Measurements from ENCODE around the gene PRDM15.

The PRDM15 gene

DNA sequence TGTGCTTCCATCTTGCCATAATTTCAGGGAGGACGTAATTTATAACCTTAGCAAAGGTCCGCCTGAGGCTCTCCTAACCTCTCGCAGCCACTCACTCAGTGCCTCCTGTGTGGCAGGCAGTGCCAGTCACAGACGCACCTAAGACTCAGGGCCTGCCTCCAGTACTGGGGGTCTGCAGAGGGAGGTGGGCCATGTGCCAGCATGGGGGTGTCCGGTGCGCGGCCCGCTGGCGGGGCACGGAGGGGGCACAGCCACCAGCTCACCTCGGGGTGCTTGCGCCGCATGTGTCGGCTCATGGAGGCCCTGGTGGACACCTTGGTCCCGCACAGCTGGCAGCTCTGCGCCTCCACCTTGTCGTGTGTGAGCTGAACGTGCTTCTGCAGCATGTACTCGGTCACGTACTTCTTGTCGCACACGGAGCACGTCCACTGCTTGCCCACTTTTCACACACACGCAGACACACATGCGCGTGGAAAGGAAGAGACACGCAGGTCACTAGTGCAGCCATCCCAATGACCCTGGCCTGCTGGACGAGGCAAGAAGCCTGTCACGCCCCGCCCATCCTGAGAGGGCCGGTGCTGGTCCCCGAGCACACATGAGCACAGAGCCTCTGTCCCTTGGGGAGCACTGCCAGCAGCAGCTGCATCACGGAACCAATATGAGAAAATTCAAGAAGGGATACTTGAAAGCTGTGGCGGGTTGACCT lies 69.1 kb downstream of the PRDM15 start:
- CTCF ChIA-PET = interaction anchor here (0.6 kb wide), 1 partner anchor 14 kb away, joined by 3 read pairs; no protein-coding TSS in a partner anchor
- no peak for DNase-seq (ENCODE audit: low spot score)
- H3K27ac ChIP-seq = no peak overlapping the region
- POLR2A ChIA-PET (ENCODE audit: low non-redundant PET) = no interaction called here
- no peak for TF ChIP-seq CTCF (conservative IDR thresholded peaks at IDR 0.05; ENCODE audit: low read depth)

DNA sequence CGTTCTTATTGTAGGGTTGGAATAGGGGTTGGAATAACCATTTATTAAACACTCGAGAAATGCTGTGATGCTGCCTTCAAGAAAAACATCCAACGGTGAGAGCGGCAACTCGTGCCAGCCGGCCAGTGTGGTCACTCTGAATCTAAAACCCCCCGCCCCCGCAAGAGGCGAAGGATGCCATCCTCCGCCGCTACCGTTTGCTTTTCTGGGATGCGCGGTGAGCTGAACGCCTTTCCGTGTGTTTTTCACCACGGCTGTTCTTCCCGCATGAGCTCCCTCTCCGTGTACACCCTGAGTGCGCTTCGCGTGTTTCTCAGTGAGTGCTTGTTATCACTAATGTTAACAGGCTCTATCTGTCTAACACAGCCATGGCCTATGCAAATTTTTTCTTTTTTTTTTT lies 70.3 kb downstream of the PRDM15 start:
- ChIA-PET POLR2A (ENCODE audit: low non-redundant PET) (no interaction called here), CTCF (no interaction called here)
- no peak for TF ChIP-seq CTCF (conservative IDR thresholded peaks at IDR 0.05; ENCODE audit: low read depth)
- no peak overlapping the region for H3K27ac ChIP-seq
- no peak for DNase-seq (ENCODE audit: low spot score)

- POLR2A ChIA-PET (ENCODE audit: low non-redundant PET) = no interaction called here
- CTCF ChIA-PET = no interaction called here
- no peak for DNase-seq (ENCODE audit: low spot score)
- TF ChIP-seq CTCF (conservative IDR thresholded peaks at IDR 0.05; ENCODE audit: low read depth) = no peak
- H3K27ac ChIP-seq = no peak overlapping the region
These were observed 71.0 kb downstream of the PRDM15 start for GRCh38 chr21:41808094-41808493.

GRCh38 chr21:41806773-41807172 lies 72.4 kb downstream of the PRDM15 start:
- no peak overlapping the region for H3K27ac ChIP-seq
- ChIA-PET CTCF (no interaction called here), POLR2A (ENCODE audit: low non-redundant PET) (no interaction called here)
- TF ChIP-seq CTCF (conservative IDR thresholded peaks at IDR 0.05; ENCODE audit: low read depth) = no peak
- DNase-seq (ENCODE audit: low spot score) = no peak

DNA sequence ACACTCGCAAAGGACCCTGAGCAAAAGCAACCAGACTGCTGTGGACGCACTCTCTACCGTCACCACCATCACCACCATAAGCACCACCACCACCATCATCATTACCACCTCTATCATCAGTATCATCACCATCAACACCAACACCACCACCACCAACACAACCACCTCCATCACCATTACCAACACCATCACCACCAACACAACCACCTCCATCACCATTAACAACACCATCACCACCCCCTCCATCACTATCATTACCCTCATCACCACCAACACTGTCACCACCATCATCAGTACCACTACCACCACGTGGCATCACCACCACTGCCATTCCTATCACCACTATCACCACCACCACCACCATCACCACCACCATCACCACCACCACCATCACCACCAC lies 73.5 kb downstream of the PRDM15 start:
- ChIA-PET POLR2A (ENCODE audit: low non-redundant PET) (no interaction called here), CTCF (no interaction called here)
- no peak overlapping the region for H3K27ac ChIP-seq
- no peak for DNase-seq (ENCODE audit: low spot score)
- no peak for TF ChIP-seq CTCF (conservative IDR thresholded peaks at IDR 0.05; ENCODE audit: low read depth)

DNA sequence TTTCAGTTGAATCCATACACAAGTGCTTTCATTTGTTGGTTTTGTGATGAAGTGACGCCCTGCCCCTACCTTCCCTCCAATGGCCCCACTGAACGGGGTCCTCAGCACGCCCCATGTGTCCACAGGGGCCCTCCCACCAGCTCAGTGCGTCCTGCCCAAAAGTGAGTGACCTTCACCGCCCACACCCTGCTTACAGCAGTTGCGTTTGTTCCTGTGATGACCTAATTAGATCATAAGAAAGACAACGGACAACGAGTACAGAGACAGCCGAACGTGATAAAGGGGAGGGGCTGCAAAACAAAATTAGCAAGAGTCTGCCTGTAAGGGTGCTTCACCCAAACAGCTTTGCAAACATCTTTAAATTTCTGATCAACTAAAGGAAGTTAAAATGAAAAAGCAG lies 74.1 kb downstream of the PRDM15 start:
- no peak for DNase-seq (ENCODE audit: low spot score)
- ChIA-PET POLR2A (ENCODE audit: low non-redundant PET) (no interaction called here), CTCF (no interaction called here)
- no peak overlapping the region for H3K27ac ChIP-seq
- TF ChIP-seq CTCF (conservative IDR thresholded peaks at IDR 0.05; ENCODE audit: low read depth) = no peak

All from RWPE1 (cell line).